GM21717 (cell line): ENCODE measurements around the gene MAPK10.
"Not testable (repeated sequence)": the region's sequence is repeated elsewhere in the genome, so short reads cannot be mapped to it uniquely, and the experiment has no call there.

Source experiments
- ATAC-seq: cut with Tn5 transposase; IDR thresholded peaks from one replicate; pipeline ENCODE4 v1.9.1; 2021; ENCODE audit warnings: mild to moderate bottlenecking, moderate library complexity; ENCODE audit not compliant: unreplicated experiment

The MAPK10 gene

GRCh38 chr4:86344127-86344526 is 15.7 kb downstream of the MAPK10 start:
- no peak for ATAC-seq

DNA sequence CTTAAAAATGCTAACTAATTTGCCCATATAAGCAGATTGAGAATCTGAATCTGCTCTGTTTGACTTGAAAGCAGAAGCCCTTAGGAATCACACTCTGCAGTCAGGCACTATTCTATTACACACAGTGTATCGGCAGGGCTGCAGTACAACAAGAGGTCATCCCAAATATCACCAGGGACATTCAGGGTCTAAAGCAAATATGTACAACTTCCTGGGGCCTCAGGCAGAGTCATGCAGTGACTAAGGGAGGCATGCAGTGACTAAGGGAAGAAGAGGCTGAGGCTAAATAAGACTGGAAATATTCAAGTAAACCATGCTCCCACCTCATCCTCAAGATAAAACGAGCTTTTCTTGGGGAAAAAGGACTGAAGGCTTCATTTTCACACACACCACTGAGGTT is 20.9 kb downstream of the MAPK10 start:
- no peak for ATAC-seq

- no peak for ATAC-seq
Observed at GRCh38 chr4:86338521-86338920, 21.3 kb downstream of the MAPK10 start.

- ATAC-seq = no peak
Observed at GRCh38 chr4:86334020-86334750, 25.7 kb downstream of the MAPK10 start.

GRCh38 chr4:86333236-86333635 is 26.6 kb downstream of the MAPK10 start:
- no peak for ATAC-seq

GRCh38 chr4:86330961-86331742 is 28.7 kb downstream of the MAPK10 start:
- ATAC-seq = no peak

- not testable (repeated sequence) for ATAC-seq
Observed at GRCh38 chr4:86330411-86330810, 29.4 kb downstream of the MAPK10 start.

DNA sequence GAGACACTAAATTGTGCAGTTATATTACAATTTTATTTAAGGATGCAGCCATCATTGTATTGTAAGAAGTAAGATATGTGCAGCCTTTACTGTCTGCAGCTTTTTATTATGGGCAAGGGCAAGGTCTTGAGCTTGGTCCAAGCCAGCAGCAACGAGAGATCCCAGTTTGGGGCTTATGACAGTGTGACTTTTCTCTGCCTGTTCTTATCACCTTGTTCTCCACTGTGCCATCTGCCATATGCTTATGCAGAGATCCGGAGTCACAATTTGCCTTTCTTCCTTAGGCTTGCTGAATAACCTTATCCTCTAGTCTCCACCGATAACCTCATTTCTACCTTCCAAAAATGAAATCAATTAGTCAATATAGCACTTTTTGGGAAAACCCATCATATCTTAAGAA is 30.4 kb downstream of the MAPK10 start:
- ATAC-seq = no peak

GRCh38 chr4:86326400-86326799 is 33.5 kb downstream of the MAPK10 start:
- ATAC-seq = no peak

GRCh38 chr4:86319390-86319789 is 40.5 kb downstream of the MAPK10 start:
- no peak for ATAC-seq

GRCh38 chr4:86315579-86315978 is 44.3 kb downstream of the MAPK10 start:
- no peak for ATAC-seq

DNA sequence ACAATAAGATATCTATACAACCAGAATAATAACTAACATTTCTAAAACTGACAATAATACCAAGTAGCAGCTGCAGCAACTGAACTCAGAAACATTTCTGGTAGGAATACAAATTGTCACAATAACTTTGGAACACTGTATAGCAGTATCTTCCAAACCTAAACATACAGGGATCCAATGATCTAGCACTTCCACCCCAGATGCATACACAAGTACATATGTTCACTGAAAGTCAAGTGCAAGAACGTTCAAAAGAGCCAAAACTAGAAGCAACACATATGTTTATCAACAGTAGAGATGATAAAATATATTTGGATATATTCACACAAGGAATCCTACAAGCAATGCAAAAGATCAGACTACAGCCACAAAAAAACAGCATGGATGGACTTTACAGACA is 46.2 kb downstream of the MAPK10 start:
- ATAC-seq = no peak

DNA sequence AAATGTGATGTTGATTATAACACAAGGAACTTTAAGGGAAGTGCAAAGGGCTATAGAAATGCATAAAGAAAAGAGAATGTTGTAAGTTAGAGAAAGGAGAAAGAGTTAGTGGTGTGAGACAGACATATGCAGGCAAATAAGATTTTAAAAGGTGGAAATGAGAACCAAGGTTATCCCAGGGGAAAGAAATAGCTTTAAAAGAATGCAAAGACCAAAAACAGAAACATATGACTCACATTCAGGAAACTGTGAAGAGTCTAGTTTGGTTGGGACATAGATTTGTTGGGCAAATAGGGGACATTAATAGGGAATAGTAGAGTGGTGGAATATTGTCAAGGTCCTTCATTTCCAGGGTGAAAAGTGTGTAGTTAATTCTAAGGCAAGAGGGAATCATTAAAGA is 52.4 kb downstream of the MAPK10 start:
- no peak for ATAC-seq

- ATAC-seq = no peak
Observed at GRCh38 chr4:86306816-86307215, 53.0 kb downstream of the MAPK10 start.

DNA sequence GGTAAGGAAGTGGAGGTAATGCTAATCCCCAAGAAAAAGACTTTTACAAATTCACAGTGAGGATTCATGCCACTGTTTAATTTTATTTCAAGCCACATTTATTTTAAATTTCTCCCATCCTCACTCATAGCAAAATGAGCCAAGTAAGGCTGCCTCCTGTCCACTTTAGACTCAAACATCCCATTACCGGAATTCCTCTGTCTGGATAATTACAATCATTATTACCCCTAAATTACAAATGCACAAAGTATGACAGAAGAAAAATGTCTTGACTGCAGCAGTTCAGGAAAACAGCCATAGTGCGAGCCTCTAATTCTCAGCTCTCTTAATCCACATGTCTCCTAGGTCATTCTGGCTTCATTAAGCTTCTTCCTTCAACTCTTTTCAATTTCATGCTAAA is 57.0 kb downstream of the MAPK10 start:
- no peak for ATAC-seq

GRCh38 chr4:86302251-86302650 is 57.6 kb downstream of the MAPK10 start:
- no peak for ATAC-seq

DNA sequence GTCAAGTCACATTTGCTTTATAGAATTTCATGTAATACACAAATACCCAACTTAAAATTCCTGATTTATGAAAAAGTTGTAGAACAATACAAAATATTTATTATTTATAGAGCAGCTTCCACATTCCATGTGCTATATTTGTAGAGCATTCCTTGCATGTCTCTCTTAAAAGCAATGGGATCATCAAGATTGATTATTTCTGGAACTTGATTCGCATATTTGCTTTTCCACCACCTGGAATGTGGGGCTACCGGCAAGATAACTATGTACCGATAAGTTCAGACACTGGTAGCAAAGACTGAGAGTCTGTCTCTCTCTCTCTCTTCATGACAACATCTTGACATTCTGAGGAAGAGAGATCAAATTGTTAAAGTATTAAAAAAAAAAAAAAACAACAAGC is 59.3 kb downstream of the MAPK10 start:
- ATAC-seq = no peak

GRCh38 chr4:86296865-86297264 is 63.0 kb downstream of the MAPK10 start:
- ATAC-seq = no peak

- no peak for ATAC-seq
Observed at GRCh38 chr4:86294883-86295282, 65.0 kb downstream of the MAPK10 start.

GRCh38 chr4:86291180-86291579 is 68.7 kb downstream of the MAPK10 start:
- ATAC-seq = no peak

GRCh38 chr4:86286726-86287125 is 73.1 kb downstream of the MAPK10 start:
- ATAC-seq = no peak

GRCh38 chr4:86283371-86283770 is 76.5 kb downstream of the MAPK10 start:
- no peak for ATAC-seq
